Activated CD4-positive, alpha-beta T cell treated with anti-CD3 and anti-CD28 coated beads for 36 hours (primary cell): ENCODE measurements around the gene TMEM178B. TPM values are rescaled to one million over a fixed set of nuclear protein-coding genes. Genes with fewer than 3 reads are reported as not detected.

Experiments used
- ATAC-seq: fragments of 200-7000 bp; cut with Tn5 transposase; one replicate; pipeline ENCODE4 v1.10.0; 2021; ENCODE audit warnings: mild to moderate bottlenecking, moderate library complexity
- CTCF ChIA-PET: fragments of 350-600 bp; sonication (Branson Sonifier 250); formaldehyde crosslinking; loops from one replicate; lab custom pipeline; 2021; ENCODE audit warnings: antibody characterized with exemption; lab: Charles Lee
- POLR2A ChIA-PET: fragments of 350-600 bp; sonication (Branson Sonifier 250); formaldehyde crosslinking; loops from one replicate; lab custom pipeline; 2021; ENCODE audit warnings: antibody characterized with exemption, inconsistent platforms; lab: Charles Lee
- DNase-seq: peaks from one replicate; pipeline ENCODE4 v3.0.0-alpha.2; 2020
- H3K27ac Mint-ChIP-seq: one replicate; pipeline ENCODE4 v1.8.0; 2021; ENCODE audit warnings: mixed read lengths
- H3K27me3 Mint-ChIP-seq: one replicate; pipeline ENCODE4 v1.8.0; 2021; ENCODE audit warnings: mixed read lengths
- H3K36me3 Mint-ChIP-seq: one replicate; pipeline ENCODE4 v1.8.0; 2021; ENCODE audit warnings: low read depth, mixed read lengths
- H3K4me1 Mint-ChIP-seq: one replicate; pipeline ENCODE4 v1.8.0; 2021; ENCODE audit warnings: mixed read lengths
- H3K4me3 Mint-ChIP-seq: one replicate; pipeline ENCODE4 v1.8.0; 2021; ENCODE audit warnings: mild to moderate bottlenecking, moderate library complexity, mixed read lengths
- H3K9me3 Mint-ChIP-seq: one replicate; pipeline ENCODE4 v1.8.0; 2021; ENCODE audit warnings: low read depth, mixed read lengths
- intact Hi-C, 2 experiments: fragments of 100-400 bp; cut with DNase I in 1 of 2; cut with micrococcal nuclease in 1 of 2; formaldehyde crosslinking; loops; one replicate each; pipeline versions ENCODE4 v1.14.2 to v1.15.1; 2022 to 2024; cut with DNase I, micrococcal nuclease
- total RNA-seq, 2 experiments: library from RNA; stranded (reverse); gene quantifications; one replicate each; pipeline ENCODE4 v1.2.3, GENCODE V29; 2021

Gene TMEM178B
- total RNA-seq, 2 experiments from 2014 or later, result 0.23 TPM

DNA sequence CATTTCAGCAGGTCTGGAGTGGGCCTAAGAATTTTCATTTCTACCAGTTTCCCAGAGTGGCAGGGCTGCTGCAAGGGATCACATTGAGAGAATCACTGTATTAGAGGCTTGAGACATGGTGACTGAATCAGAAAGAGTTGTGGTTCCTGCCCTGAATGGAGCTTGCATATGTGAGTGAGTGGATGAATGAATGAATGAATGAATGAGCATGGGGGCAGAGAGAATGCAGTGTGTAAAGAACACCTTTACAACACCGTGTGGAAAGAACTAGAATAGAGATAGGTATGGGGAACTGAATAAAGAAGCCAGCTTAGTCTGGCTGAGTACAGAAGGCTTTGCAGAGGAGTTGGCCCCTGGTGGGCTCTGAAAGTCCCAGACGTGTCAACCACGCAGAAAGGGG lies 334.6 kb downstream of the TMEM178B start:
- Mint-ChIP-seq H3K27ac (no peak overlapping the region), H3K36me3 (no peaks in the 10 kb centered on the region), H3K4me1 (no peaks in the 10 kb centered on the region), H3K27me3 (peaks cover 11% of the 10 kb centered on the region), H3K9me3 (no peaks in the 10 kb centered on the region), H3K4me3 (no peak overlapping the region)
- ATAC-seq (no peak), DNase-seq (no peak)
- intact Hi-C loops, result no loop called here
- POLR2A ChIA-PET, result no interaction called here
- CTCF ChIA-PET, result no interaction called here

DNA sequence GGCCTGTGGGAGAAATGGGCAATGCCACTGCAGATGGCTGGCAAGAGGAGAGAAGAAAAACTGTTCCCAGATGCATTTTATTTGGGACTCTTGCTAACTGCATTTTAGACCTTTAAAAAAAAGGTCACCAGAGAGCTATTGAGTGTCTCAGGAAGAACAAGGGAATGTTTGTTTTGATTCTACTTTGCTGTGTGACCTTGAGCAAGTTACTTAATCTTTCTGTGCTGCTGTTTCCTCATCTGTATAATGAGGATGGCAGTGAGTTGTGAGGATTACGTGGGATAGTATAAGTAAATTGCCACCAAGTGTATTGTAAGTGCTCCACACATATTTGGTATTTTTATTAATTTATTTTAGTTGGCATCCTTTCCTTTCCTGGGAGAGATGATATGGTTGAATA lies 335.4 kb downstream of the TMEM178B start:
- Mint-ChIP-seq H3K4me3 (no peak overlapping the region), H3K36me3 (no peaks in the 10 kb centered on the region), H3K27ac (no peak overlapping the region), H3K9me3 (no peaks in the 10 kb centered on the region), H3K27me3 (peaks cover 11% of the 10 kb centered on the region), H3K4me1 (no peaks in the 10 kb centered on the region)
- ChIA-PET CTCF (no interaction called here), POLR2A (no interaction called here)
- ATAC-seq (no peak), DNase-seq (no peak)
- intact Hi-C loops, result no loop called here

DNA sequence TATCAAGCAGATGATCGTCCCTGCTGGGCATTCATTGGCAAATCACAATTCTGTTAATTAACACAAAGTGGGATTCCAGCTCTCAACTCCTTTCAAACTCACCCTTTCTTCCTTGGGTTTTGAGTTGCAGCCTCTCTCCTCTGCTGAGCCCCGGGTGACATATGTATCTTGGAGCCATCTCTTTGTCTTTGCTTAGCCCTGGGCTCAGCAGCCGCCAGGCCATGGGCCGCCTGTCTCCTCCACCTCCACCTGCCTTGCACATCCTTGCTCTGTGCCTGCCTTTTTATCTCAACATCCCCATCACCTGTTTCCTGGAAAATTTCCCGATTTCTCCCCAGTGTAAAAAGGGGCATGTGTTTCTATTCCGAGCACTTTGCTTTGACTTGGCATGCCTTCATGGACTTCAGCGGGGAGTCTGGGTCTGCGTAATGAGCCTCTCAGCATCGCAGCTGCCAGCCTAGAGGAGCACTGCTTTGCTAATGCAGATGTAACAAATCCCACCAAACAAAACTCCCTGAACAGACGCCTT lies 336.0 kb downstream of the TMEM178B start:
- Mint-ChIP-seq H3K27me3 (peaks cover 13% of the 10 kb centered on the region), H3K9me3 (no peaks in the 10 kb centered on the region), H3K4me1 (no peaks in the 10 kb centered on the region), H3K4me3 (no peak overlapping the region), H3K27ac (no peak overlapping the region), H3K36me3 (no peaks in the 10 kb centered on the region)
- ChIA-PET CTCF (no interaction called here), POLR2A (no interaction called here)
- intact Hi-C loops, result no loop called here
- ATAC-seq (no peak), DNase-seq (no peak)

DNA sequence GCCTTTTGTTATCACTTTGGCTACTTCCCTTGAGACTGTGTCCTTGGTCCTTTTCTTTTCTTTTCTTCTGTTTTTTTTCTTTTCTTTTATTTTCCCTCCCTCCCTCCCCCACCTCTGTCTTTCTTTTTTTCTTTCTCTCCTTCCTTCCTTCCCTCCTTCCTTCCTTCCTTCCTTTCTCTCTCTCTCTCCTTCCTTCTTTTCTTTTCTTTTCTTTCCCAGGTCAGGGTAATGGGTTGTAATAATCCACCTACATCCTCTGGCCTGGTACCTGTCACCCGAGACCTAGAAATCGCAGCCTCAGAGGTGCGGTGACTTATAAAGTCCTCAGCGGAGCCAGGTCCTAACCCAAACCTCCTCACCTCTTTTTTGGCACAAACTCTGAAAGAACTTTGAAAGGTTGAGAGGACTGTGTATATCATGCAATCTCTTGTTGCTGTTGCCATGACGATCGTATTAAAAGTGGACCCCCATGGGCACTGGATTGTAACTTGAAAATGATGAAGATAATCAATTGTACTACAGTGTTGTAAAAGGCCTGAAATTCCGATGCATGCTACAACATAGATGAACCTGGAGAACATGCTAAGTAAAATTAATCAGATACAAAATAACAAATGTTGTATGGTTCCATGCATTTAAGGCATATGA lies 336.6 kb downstream of the TMEM178B start:
- Mint-ChIP-seq H3K27me3 (peaks cover 16% of the 10 kb centered on the region), H3K4me1 (no peaks in the 10 kb centered on the region), H3K27ac (no peak overlapping the region), H3K9me3 (no peaks in the 10 kb centered on the region), H3K36me3 (no peaks in the 10 kb centered on the region), H3K4me3 (no peak overlapping the region)
- ChIA-PET POLR2A (no interaction called here), CTCF (no interaction called here)
- intact Hi-C loops, result no loop called here
- ATAC-seq, result no peak
- no peak for DNase-seq

DNA sequence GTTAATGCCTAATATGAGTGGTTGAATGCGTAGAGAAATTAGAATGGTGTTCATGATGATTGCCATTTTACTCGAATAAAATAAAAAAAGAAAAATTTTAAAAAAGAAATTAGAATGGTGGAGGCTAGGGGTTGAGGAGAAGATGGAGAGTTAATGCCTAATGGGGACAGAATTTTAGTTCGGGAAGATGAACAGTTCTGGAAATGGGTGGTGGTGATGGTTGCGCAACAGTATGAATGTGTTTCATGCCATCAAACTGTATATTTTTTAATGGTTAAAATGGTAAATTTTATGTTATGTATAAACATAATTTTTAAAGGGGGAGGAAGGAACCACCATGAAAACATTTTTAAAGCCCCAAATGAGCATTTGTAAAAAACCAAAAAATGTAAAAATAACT lies 337.3 kb downstream of the TMEM178B start:
- ChIA-PET POLR2A (no interaction called here), CTCF (no interaction called here)
- Mint-ChIP-seq H3K36me3 (no peaks in the 10 kb centered on the region), H3K27ac (no peak overlapping the region), H3K4me3 (no peak overlapping the region), H3K27me3 (peaks cover 17% of the 10 kb centered on the region), H3K9me3 (no peaks in the 10 kb centered on the region), H3K4me1 (no peaks in the 10 kb centered on the region)
- no peak for ATAC-seq
- intact Hi-C loops, result no loop called here
- DNase-seq, result no peak

DNA sequence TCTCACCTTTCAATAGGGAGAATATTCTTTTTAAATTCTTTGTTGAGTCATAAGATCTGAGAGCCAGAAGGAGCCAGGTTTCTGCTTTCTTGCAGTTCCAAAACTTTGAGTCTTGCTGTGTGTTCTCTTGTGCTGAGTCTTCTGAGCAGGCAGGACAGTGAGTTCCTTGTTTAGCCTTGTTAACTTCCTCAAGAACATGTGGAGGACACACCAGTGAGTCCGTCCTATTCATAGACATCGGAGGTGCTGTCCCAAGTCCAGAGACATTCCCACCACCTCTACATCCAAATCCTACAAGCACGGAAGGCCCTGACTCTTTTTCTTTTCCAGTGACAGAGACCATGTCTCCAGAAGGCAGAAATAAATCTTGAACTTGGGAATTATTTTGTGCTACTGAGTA lies 342.1 kb downstream of the TMEM178B start:
- H3K4me3 Mint-ChIP-seq, result no peak overlapping the region
- POLR2A ChIA-PET, result no interaction called here
- intact Hi-C loops, result no loop called here
- H3K27me3 Mint-ChIP-seq, result peaks cover 20% of the 10 kb centered on the region
- H3K9me3 Mint-ChIP-seq, result no peaks in the 10 kb centered on the region
- no peaks in the 10 kb centered on the region for H3K4me1 Mint-ChIP-seq
- H3K27ac Mint-ChIP-seq, result no peak overlapping the region
- ATAC-seq, result no peak
- CTCF ChIA-PET, result no interaction called here
- no peak for DNase-seq
- H3K36me3 Mint-ChIP-seq, result no peaks in the 10 kb centered on the region

DNA sequence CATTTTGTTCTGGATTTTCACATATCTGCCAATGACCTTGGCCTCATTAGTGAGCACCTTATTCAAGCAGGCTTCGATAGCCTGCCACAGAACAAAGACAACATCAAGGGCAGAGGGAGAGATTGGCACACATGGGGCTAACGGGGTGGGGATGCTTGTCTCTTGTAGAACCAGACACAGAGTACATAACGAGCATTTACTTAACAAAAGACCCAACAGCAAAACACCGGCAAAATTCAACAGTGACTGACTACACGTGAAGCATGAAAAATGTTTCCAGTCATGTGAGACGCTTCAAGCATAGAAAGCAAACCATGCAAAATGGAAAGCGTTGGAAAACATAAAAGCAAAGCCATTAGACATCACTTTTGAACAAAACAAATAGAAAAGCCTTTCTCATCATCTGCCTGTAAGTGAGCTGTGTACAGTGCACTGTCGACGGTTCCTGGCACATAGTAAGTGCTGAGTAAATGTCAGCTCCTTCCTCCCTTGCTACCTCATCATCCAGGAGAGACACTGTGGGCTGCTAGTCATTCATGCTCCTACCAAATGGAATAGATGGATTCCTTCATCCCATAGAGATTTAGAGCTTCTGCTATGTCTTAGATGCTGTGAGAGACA lies 342.9 kb downstream of the TMEM178B start:
- ChIA-PET POLR2A (no interaction called here), CTCF (no interaction called here)
- Mint-ChIP-seq H3K27me3 (peaks cover 18% of the 10 kb centered on the region), H3K4me1 (no peaks in the 10 kb centered on the region), H3K36me3 (no peaks in the 10 kb centered on the region), H3K27ac (no peak overlapping the region), H3K4me3 (no peak overlapping the region), H3K9me3 (no peaks in the 10 kb centered on the region)
- intact Hi-C loops, result no loop called here
- ATAC-seq (no peak), DNase-seq (no peak)

DNA sequence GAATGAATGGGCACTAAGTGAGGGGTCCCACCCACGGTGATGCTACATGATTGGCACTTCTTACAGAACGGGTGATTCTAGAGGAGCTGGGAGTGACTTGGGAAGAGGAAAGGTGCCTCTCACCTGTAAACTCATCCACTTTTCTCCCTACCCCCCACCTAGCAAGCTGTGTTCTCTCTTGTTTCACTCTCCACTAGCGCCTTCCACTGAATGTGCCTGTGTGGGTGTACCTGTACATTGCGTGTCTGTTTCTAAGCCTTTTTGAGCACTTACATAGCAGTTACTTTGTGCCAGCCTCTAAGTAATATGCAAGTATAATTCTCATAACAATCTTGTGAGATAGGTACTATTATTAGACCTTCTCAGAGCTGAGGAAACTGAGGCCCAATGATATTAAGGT lies 343.6 kb downstream of the TMEM178B start:
- ATAC-seq (no peak), DNase-seq (no peak)
- Mint-ChIP-seq H3K4me3 (no peak overlapping the region), H3K4me1 (no peaks in the 10 kb centered on the region), H3K27ac (no peak overlapping the region), H3K36me3 (no peaks in the 10 kb centered on the region), H3K9me3 (no peaks in the 10 kb centered on the region), H3K27me3 (peaks cover 18% of the 10 kb centered on the region)
- POLR2A ChIA-PET, result no interaction called here
- CTCF ChIA-PET, result no interaction called here
- intact Hi-C loops, result no loop called here

DNA sequence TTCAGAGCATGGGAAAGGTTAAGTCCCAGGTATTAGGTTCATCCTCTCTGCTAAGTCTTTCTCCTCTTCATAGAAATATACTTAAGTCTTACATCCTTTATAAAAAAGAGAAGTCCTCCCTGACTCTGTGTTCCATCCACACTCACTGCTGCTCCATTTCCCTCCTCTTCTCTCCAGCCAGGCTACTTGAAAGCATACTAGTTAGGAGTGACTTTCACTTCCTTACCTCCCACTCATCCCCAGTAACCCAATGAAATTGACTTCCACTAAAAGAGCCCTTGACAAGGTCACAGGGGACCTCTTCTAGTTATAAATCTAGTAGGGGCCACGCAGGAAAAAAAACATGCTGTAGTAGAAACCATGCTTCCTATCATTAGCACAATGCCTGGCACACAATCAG lies 344.2 kb downstream of the TMEM178B start:
- ATAC-seq, result no peak
- DNase-seq, result no peak
- ChIA-PET CTCF (no interaction called here), POLR2A (no interaction called here)
- H3K27me3 Mint-ChIP-seq, result peaks cover 19% of the 10 kb centered on the region
- no peak overlapping the region for H3K27ac Mint-ChIP-seq
- no peaks in the 10 kb centered on the region for H3K9me3 Mint-ChIP-seq
- H3K4me1 Mint-ChIP-seq, result no peaks in the 10 kb centered on the region
- intact Hi-C loops, result no loop called here
- no peaks in the 10 kb centered on the region for H3K36me3 Mint-ChIP-seq
- no peak overlapping the region for H3K4me3 Mint-ChIP-seq

DNA sequence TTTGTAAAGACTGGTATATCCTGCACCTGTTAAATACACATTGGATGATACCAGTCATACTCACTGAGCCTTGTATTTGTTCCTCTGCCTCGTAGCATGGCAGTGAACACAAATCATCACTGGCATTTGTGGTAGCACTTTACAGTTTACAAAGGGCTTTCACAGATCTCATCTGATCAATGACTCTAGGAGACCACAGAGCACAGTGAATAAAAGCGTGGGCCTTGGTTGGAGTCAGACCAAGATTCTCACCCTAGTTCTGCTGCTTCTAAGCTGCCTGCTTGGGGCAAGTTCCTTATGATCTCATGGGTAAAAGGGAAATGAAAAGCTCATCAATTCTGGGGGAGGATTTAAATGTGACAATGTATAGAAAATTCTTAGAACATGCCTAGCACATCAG lies 347.4 kb downstream of the TMEM178B start:
- H3K36me3 Mint-ChIP-seq, result no peaks in the 10 kb centered on the region
- DNase-seq, result no peak
- H3K27ac Mint-ChIP-seq, result no peak overlapping the region
- CTCF ChIA-PET, result interaction anchor here (0.6 kb wide), 1 partner anchor 395 kb away, joined by 3 read pairs; no protein-coding TSS in a partner anchor
- POLR2A ChIA-PET, result no interaction called here
- H3K27me3 Mint-ChIP-seq, result peaks cover 20% of the 10 kb centered on the region
- intact Hi-C loops, result no loop called here
- H3K9me3 Mint-ChIP-seq, result no peaks in the 10 kb centered on the region
- no peak overlapping the region for H3K4me3 Mint-ChIP-seq
- no peak for ATAC-seq
- H3K4me1 Mint-ChIP-seq, result no peaks in the 10 kb centered on the region

DNA sequence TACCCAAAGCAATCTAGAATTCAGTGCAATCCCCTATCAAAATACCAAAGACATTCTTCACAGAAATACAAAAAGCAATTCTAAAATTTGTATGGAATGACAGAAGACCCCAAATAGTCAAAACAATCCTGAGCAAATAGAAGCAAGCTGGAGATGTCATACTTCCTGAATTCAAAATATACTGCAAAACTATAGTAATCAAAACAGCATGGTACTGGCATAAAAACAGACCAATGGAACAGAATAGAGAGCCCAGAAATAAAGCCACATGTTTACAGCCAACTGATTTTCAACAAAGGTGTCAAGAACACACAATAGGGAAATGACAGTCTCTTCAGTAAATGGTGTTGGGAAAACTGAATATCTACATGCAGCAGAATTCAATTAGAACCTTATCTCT lies 353.3 kb downstream of the TMEM178B start:
- ChIA-PET POLR2A (no interaction called here), CTCF (interaction anchor here (0.5 kb wide), 1 partner anchor 336 kb away, joined by 3 read pairs; no protein-coding TSS in a partner anchor)
- no peak for ATAC-seq

DNA sequence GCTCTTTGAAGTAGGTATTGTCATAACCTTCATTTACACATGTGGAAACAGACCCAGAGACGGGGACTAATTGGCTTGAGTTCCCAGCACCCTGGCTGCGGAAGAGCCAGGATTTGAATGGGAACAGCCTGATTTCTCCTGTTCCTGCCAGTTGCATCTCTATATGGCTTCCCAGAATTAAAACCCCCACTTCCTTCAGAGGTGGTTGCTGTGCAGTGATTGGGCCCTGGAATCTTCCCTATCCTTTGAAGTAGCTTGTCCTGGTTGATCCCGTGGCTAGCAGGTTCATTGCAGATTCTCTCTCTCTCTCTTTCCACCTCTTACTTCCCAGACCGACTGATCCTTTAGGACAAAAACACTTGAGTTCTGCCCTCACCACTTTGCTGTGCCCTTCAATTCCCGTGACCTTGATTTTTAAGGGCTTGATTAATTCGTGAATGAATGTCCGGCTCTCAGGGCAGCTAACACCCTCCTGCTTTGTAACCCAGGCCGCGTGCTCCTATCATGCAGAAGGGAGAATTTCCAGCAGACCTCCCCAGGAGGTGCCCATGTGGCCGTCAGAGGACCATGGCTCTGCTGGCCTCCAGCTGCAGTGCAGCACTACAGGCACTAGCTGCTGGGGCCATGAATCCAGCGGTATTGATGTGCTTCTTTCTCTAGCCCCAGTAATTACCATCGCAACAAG lies 356.7 kb downstream of the TMEM178B start:
- POLR2A ChIA-PET, result no interaction called here
- no peak overlapping the region for H3K4me3 Mint-ChIP-seq

More for the DNA sequence above, 353.3 kb downstream of the TMEM178B start:
- Mint-ChIP-seq H3K4me1 (no peaks in the 10 kb centered on the region), H3K9me3 (peaks cover 5% of the 10 kb centered on the region), H3K4me3 (no peak overlapping the region), H3K27me3 (peaks cover 20% of the 10 kb centered on the region), H3K36me3 (no peaks in the 10 kb centered on the region), H3K27ac (no peak overlapping the region)
- DNase-seq, result no peak
- intact Hi-C loops, result no loop called here

More for the DNA sequence above, 356.7 kb downstream of the TMEM178B start:
- H3K4me1 Mint-ChIP-seq, result no peaks in the 10 kb centered on the region
- H3K27ac Mint-ChIP-seq, result no peak overlapping the region
- intact Hi-C loops, result no loop called here
- DNase-seq, result no peak
- H3K36me3 Mint-ChIP-seq, result no peaks in the 10 kb centered on the region
- H3K9me3 Mint-ChIP-seq, result peaks cover 5% of the 10 kb centered on the region
- no peak for ATAC-seq
- peaks cover 28% of the 10 kb centered on the region for H3K27me3 Mint-ChIP-seq
- CTCF ChIA-PET, result no interaction called here
